ENCODE results near the gene CREBL2. TPM values are rescaled to one million over a fixed set of nuclear protein-coding genes. Genes with fewer than 3 reads are reported as not detected.
"Not testable (repeated sequence)": the region's sequence is repeated elsewhere in the genome, so short reads cannot be mapped to it uniquely, and the experiment has no call there.

The CREBL2 gene
- total RNA-seq, 1 experiment from 2014 or later: 20.4 TPM

DNA sequence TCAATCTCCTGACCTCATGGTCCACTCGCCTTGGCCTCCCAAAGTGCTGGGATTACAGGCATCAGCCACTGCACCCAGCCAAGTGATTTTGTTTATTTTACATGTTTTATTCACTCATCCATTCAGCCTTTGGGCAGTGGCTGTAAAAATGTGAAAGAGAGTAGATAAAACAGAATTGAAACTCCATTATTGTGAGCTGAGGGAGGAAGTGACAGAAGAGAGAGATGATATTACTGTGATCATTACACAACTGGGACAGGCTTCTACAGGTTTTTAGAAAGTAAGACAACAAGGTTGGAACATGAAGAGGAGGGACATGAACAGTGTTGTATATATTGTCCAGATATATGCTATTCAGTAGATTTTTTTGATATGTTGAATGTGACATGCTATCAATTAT, 25.0 kb downstream of the CREBL2 start:
- Mint-ChIP-seq H3K27ac (ENCODE audit: unreplicated experiment) (no peak overlapping the region), H3K9me3 (ENCODE audit: low read depth, unreplicated experiment) (peaks cover 3% of the 10 kb centered on the region), H3K27me3 (ENCODE audit: unreplicated experiment) (no peaks in the 10 kb centered on the region), H3K36me3 (ENCODE audit: insufficient read depth, unreplicated experiment) (peaks cover 9% of the 10 kb centered on the region), H3K4me1 (ENCODE audit: low read depth, unreplicated experiment) (no peaks in the 10 kb centered on the region), H3K4me3 (ENCODE audit: low read depth, unreplicated experiment) (no peak overlapping the region)
- intact Hi-C loops (cut with micrococcal nuclease; ENCODE audit: unreplicated experiment): no loop called here
- TF ChIP-seq CTCF (IDR thresholded peaks at IDR 0.05; ENCODE audit: unreplicated experiment): no peak
- no peak for DNase-seq
- CTCF ChIA-PET: interaction anchor here (0.6 kb wide), 2 partner anchors 10 to 37 kb away, joined by 4 to 8 read pairs; no protein-coding TSS in a partner anchor
- no TSS peak for BruUV-seq (replicated peaks)

DNA sequence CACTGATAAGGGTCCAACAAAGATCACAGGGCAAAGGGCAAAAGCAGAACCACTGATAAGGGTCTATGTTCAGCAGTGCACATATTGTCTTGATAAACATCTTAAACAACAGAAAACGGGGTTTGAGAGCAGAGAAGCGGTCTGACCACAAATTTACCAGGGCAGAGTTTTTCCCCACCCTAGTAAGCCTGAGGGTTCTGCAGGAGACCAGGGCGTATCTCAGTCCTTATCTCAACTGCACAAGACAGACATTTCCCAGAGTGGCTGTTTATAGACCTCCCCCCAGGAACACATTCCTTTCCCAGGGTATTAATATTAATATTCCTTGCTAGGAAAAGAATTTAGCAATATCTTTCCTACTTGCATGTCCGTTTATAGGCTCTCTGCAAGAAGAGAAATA, 28.3 kb downstream of the CREBL2 start:
- H3K27me3 Mint-ChIP-seq (ENCODE audit: unreplicated experiment); BruUV-seq (replicated peaks); DNase-seq; CTCF ChIA-PET; H3K4me1 Mint-ChIP-seq (ENCODE audit: low read depth, unreplicated experiment); H3K4me3 Mint-ChIP-seq (ENCODE audit: low read depth, unreplicated experiment); intact Hi-C loops (cut with micrococcal nuclease; ENCODE audit: unreplicated experiment); H3K9me3 Mint-ChIP-seq (ENCODE audit: low read depth, unreplicated experiment); H3K27ac Mint-ChIP-seq (ENCODE audit: unreplicated experiment): not testable (repeated sequence)
- H3K36me3 Mint-ChIP-seq (ENCODE audit: insufficient read depth, unreplicated experiment): peaks cover 11% of the 10 kb centered on the region

DNA sequence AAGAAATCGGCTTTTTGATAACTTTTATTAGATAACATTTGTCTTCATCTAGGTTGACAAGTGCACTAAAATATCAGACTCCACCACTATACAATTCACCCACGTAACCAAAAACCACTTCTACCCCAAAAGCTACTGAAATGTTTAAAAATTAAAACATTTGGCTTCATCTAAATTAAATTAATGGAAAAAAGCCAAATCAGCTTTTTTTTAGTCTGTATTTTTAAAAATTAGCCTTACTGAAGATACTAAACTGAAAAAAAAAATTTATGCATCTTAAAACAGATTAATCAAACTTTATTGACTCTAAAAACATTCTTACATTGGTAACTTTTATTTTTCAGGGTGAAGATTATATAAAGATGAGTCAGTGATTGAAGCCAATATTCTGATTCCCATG, 30.0 kb downstream of the CREBL2 start:
- no peaks in the 10 kb centered on the region for H3K27me3 Mint-ChIP-seq (ENCODE audit: unreplicated experiment)
- H3K9me3 Mint-ChIP-seq (ENCODE audit: low read depth, unreplicated experiment): peaks cover 3% of the 10 kb centered on the region
- DNase-seq: no peak
- no peak for TF ChIP-seq CTCF (IDR thresholded peaks at IDR 0.05; ENCODE audit: unreplicated experiment)
- H3K4me1 Mint-ChIP-seq (ENCODE audit: low read depth, unreplicated experiment): no peaks in the 10 kb centered on the region
- BruUV-seq (replicated peaks): no TSS peak
- intact Hi-C loops (cut with micrococcal nuclease; ENCODE audit: unreplicated experiment): no loop called here
- CTCF ChIA-PET: no interaction called here
- H3K27ac Mint-ChIP-seq (ENCODE audit: unreplicated experiment): no peak overlapping the region
- H3K36me3 Mint-ChIP-seq (ENCODE audit: insufficient read depth, unreplicated experiment): peaks cover 11% of the 10 kb centered on the region
- H3K4me3 Mint-ChIP-seq (ENCODE audit: low read depth, unreplicated experiment): no peak overlapping the region

DNA sequence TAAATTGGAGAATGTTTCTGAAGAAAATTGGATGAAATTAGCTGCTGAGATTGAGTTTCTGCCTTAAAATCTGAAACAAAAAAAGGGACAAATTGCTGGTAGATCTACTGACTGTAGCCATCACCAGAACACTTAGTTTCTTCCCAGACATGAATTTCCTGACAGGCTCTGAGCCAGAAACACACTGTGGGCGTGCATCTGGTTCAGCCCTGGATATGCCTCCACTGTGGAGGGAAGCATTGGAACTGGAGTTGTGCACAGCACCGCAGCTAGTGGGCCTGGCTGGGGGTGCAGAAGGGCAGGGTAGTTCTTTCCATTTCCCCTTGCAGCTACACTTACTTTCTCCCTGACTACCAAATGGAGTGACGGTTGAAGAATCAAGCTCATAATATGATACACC, 31.2 kb downstream of the CREBL2 start:
- intact Hi-C loops (cut with micrococcal nuclease; ENCODE audit: unreplicated experiment): no loop called here
- Mint-ChIP-seq H3K27me3 (ENCODE audit: unreplicated experiment) (no peaks in the 10 kb centered on the region), H3K4me3 (ENCODE audit: low read depth, unreplicated experiment) (no peak overlapping the region), H3K36me3 (ENCODE audit: insufficient read depth, unreplicated experiment) (peaks cover 10% of the 10 kb centered on the region), H3K4me1 (ENCODE audit: low read depth, unreplicated experiment) (no peaks in the 10 kb centered on the region), H3K27ac (ENCODE audit: unreplicated experiment) (no peak overlapping the region), H3K9me3 (ENCODE audit: low read depth, unreplicated experiment) (peaks cover 8% of the 10 kb centered on the region)
- CTCF ChIA-PET: no interaction called here
- no peak for TF ChIP-seq CTCF (IDR thresholded peaks at IDR 0.05; ENCODE audit: unreplicated experiment)
- DNase-seq: no peak
- no TSS peak for BruUV-seq (replicated peaks)

DNA sequence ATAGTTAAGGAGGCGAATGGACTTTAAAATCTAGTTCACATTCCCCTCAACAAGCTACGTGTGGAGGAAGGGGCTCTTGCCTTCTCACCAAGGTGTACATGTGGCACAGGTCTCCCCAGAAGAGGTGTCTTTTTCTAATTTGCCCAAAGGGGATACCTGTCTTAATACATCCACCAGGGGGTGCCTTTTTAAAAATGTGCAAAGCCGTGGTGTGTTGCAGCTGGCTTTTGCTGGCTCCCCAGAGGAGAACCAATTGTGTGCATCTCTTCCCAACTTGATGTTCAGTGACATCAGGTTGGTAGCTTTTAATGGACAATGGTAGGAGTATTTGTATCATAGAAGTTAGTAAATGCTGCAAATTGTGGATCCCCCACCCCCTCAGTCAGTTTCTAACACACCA, 33.8 kb downstream of the CREBL2 start:
- H3K27me3 Mint-ChIP-seq (ENCODE audit: unreplicated experiment): no peaks in the 10 kb centered on the region
- intact Hi-C loops (cut with micrococcal nuclease; ENCODE audit: unreplicated experiment): no loop called here
- peaks cover 14% of the 10 kb centered on the region for H3K9me3 Mint-ChIP-seq (ENCODE audit: low read depth, unreplicated experiment)
- H3K4me1 Mint-ChIP-seq (ENCODE audit: low read depth, unreplicated experiment): no peaks in the 10 kb centered on the region
- BruUV-seq (replicated peaks): no TSS peak
- no peak overlapping the region for H3K27ac Mint-ChIP-seq (ENCODE audit: unreplicated experiment)
- peak; percentile 45 for TF ChIP-seq CTCF (IDR thresholded peaks at IDR 0.05; ENCODE audit: unreplicated experiment)
- peak; percentile 27 for DNase-seq
- no peak overlapping the region for H3K4me3 Mint-ChIP-seq (ENCODE audit: low read depth, unreplicated experiment)
- peaks cover 11% of the 10 kb centered on the region for H3K36me3 Mint-ChIP-seq (ENCODE audit: insufficient read depth, unreplicated experiment)
- CTCF ChIA-PET: interaction anchor here (0.6 kb wide), 1 partner anchor 319 kb away, joined by 3 read pairs; no protein-coding TSS in a partner anchor

DNA sequence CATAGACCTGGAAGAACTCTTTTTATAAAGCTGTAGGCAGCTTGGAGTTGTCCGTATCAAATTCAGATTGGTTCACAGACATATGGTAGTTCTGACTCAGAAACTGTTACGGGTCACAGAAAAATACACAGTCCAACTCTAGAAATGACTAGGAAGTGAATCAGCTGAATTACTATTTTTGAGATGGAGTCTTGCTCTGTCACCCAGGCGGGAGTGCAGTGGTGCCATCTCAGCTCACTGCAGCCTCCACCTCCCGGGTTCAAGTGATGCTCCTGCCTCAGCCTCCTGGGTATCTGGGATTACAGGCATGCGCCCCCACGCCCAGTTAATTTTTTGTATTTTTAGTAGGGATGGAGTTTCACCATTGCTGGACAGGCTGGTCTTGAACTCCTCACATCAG, 34.3 kb downstream of the CREBL2 start:
- CTCF ChIA-PET; DNase-seq; H3K4me3 Mint-ChIP-seq (ENCODE audit: low read depth, unreplicated experiment); intact Hi-C loops (cut with micrococcal nuclease; ENCODE audit: unreplicated experiment); BruUV-seq (replicated peaks); H3K27ac Mint-ChIP-seq (ENCODE audit: unreplicated experiment); H3K4me1 Mint-ChIP-seq (ENCODE audit: low read depth, unreplicated experiment); H3K27me3 Mint-ChIP-seq (ENCODE audit: unreplicated experiment): not testable (repeated sequence)
- H3K36me3 Mint-ChIP-seq (ENCODE audit: insufficient read depth, unreplicated experiment): peaks cover 11% of the 10 kb centered on the region
- H3K9me3 Mint-ChIP-seq (ENCODE audit: low read depth, unreplicated experiment): peaks cover 14% of the 10 kb centered on the region
